ENCODE data around the gene BEGAIN. TPM values are rescaled to one million over a fixed set of nuclear protein-coding genes. Genes with fewer than 3 reads are reported as not detected.

Gene BEGAIN
- total and polyA plus RNA-seq, 4 donors: 0.28 to 2.6 (median 1.00) TPM

- 85 to 92% methylated on average over 18 of the region's 18 CpGs for WGBS, 2 donors
- Histone ChIP-seq H3K4me3 (ENCODE audit: low read length in 2 of 2) (no peak overlapping the region), H3K9me3 (ENCODE audit: control insufficient read depth, low read length) (no peaks in the 10 kb centered on the region), H3K4me1 (ENCODE audit: control insufficient read depth in 1 of 2, insufficient read depth in 2 of 2, low read length in 2 of 2) (no peaks in the 10 kb centered on the region), H3K27ac (ENCODE audit: low read depth in 1 of 2, low read length in 2 of 2) (no peak overlapping the region), H3K27me3 (ENCODE audit: control insufficient read depth in 1 of 2, insufficient read depth in 2 of 2, low read length in 1 of 2) (no peaks in the 10 kb centered on the region), H3K36me3 (ENCODE audit: control insufficient read depth in 1 of 2, insufficient read depth in 2 of 2, low read length in 1 of 2) (no peaks in the 10 kb centered on the region)
- DNase-seq (peak; percentile 37 to 62), ATAC-seq (ENCODE audit: low FRiP score) (no peak)
- intact Hi-C loops (cut with DNase I): no loop called here
These were observed 46.1 kb downstream of the BEGAIN start for GRCh38 chr14:100540926-100541620.

GRCh38 chr14:100540141-100540925 is 46.9 kb downstream of the BEGAIN start:
- 88 to 92% methylated on average over 28 of the region's 28 CpGs for WGBS, 2 donors
- H3K27ac ChIP-seq (ENCODE audit: low read depth in 1 of 2, low read length in 2 of 2): no peak overlapping the region
- no peaks in the 10 kb centered on the region for H3K9me3 ChIP-seq (ENCODE audit: control insufficient read depth, low read length)
- no peaks in the 10 kb centered on the region for H3K4me1 ChIP-seq (ENCODE audit: control insufficient read depth in 1 of 2, insufficient read depth in 2 of 2, low read length in 2 of 2)
- H3K36me3 ChIP-seq (ENCODE audit: control insufficient read depth in 1 of 2, insufficient read depth in 2 of 2, low read length in 1 of 2): no peaks in the 10 kb centered on the region
- H3K4me3 ChIP-seq (ENCODE audit: low read length in 2 of 2): no peak overlapping the region
- H3K27me3 ChIP-seq (ENCODE audit: control insufficient read depth in 1 of 2, insufficient read depth in 2 of 2, low read length in 1 of 2): no peaks in the 10 kb centered on the region
- ATAC-seq (ENCODE audit: low FRiP score) (no peak), DNase-seq (peak; percentile 38 to 67)
- intact Hi-C loops (cut with DNase I): no loop called here

- no peaks in the 10 kb centered on the region for H3K36me3 ChIP-seq (ENCODE audit: control insufficient read depth in 1 of 2, insufficient read depth in 2 of 2, low read length in 1 of 2)
- no peak overlapping the region for H3K27ac ChIP-seq (ENCODE audit: low read depth in 1 of 2, low read length in 2 of 2)
- H3K9me3 ChIP-seq (ENCODE audit: control insufficient read depth, low read length): no peaks in the 10 kb centered on the region
- no peaks in the 10 kb centered on the region for H3K27me3 ChIP-seq (ENCODE audit: control insufficient read depth in 1 of 2, insufficient read depth in 2 of 2, low read length in 1 of 2)
- no peak overlapping the region for H3K4me3 ChIP-seq (ENCODE audit: low read length in 2 of 2)
- intact Hi-C loops (cut with DNase I): no loop called here
- DNase-seq (peak; percentile 29 to 67), ATAC-seq (ENCODE audit: low FRiP score) (no peak)
- no peaks in the 10 kb centered on the region for H3K4me1 ChIP-seq (ENCODE audit: control insufficient read depth in 1 of 2, insufficient read depth in 2 of 2, low read length in 2 of 2)
- WGBS, 2 donors: 89 to 91% methylated on average over 13 of the region's 13 CpGs
These were observed 47.5 kb downstream of the BEGAIN start for GRCh38 chr14:100539766-100540140.

GRCh38 chr14:100539003-100539660 is 48.1 kb downstream of the BEGAIN start:
- H3K4me3 ChIP-seq (ENCODE audit: low read length in 2 of 2): no peak overlapping the region
- H3K9me3 ChIP-seq (ENCODE audit: control insufficient read depth, low read length): no peaks in the 10 kb centered on the region
- no peak overlapping the region for H3K27ac ChIP-seq (ENCODE audit: low read depth in 1 of 2, low read length in 2 of 2)
- DNase-seq: peak in 1 of 2 donors; percentile 35
- intact Hi-C loops (cut with DNase I): no loop called here
- H3K4me1 ChIP-seq (ENCODE audit: control insufficient read depth in 1 of 2, insufficient read depth in 2 of 2, low read length in 2 of 2): no peaks in the 10 kb centered on the region
- H3K27me3 ChIP-seq (ENCODE audit: control insufficient read depth in 1 of 2, insufficient read depth in 2 of 2, low read length in 1 of 2): no peaks in the 10 kb centered on the region
- ATAC-seq (ENCODE audit: low FRiP score): no peak
- H3K36me3 ChIP-seq (ENCODE audit: control insufficient read depth in 1 of 2, insufficient read depth in 2 of 2, low read length in 1 of 2): no peaks in the 10 kb centered on the region
- WGBS, 2 donors: 95% methylated on average over 41 to 42 of the region's 42 CpGs

- DNase-seq: peak; percentile 28 to 72
- ATAC-seq (ENCODE audit: low FRiP score): no peak
- Histone ChIP-seq H3K9me3 (ENCODE audit: control insufficient read depth, low read length) (no peaks in the 10 kb centered on the region), H3K36me3 (ENCODE audit: control insufficient read depth in 1 of 2, insufficient read depth in 2 of 2, low read length in 1 of 2) (no peaks in the 10 kb centered on the region), H3K4me1 (ENCODE audit: control insufficient read depth in 1 of 2, insufficient read depth in 2 of 2, low read length in 2 of 2) (no peaks in the 10 kb centered on the region), H3K27me3 (ENCODE audit: control insufficient read depth in 1 of 2, insufficient read depth in 2 of 2, low read length in 1 of 2) (no peaks in the 10 kb centered on the region), H3K4me3 (ENCODE audit: low read length in 2 of 2) (no peak overlapping the region), H3K27ac (ENCODE audit: low read depth in 1 of 2, low read length in 2 of 2) (no peak overlapping the region)
- 97 to 98% methylated on average over 69 of the region's 69 CpGs for WGBS, 2 donors
- intact Hi-C loops (cut with DNase I): no loop called here
These were observed 48.7 kb downstream of the BEGAIN start for GRCh38 chr14:100538351-100539002.

- Histone ChIP-seq H3K36me3 (ENCODE audit: control insufficient read depth in 1 of 2, insufficient read depth in 2 of 2, low read length in 1 of 2) (no peaks in the 10 kb centered on the region), H3K9me3 (ENCODE audit: control insufficient read depth, low read length) (no peaks in the 10 kb centered on the region), H3K4me1 (ENCODE audit: control insufficient read depth in 1 of 2, insufficient read depth in 2 of 2, low read length in 2 of 2) (no peaks in the 10 kb centered on the region), H3K4me3 (ENCODE audit: low read length in 2 of 2) (no peak overlapping the region), H3K27ac (ENCODE audit: low read depth in 1 of 2, low read length in 2 of 2) (no peak overlapping the region), H3K27me3 (ENCODE audit: control insufficient read depth in 1 of 2, insufficient read depth in 2 of 2, low read length in 1 of 2) (no peaks in the 10 kb centered on the region)
- peak; percentile 34 to 64 for DNase-seq
- ATAC-seq (ENCODE audit: low FRiP score): no peak
- WGBS, 2 donors: 91 to 94% methylated on average over 53 of the region's 53 CpGs
- intact Hi-C loops (cut with DNase I): no loop called here
These were observed 49.5 kb downstream of the BEGAIN start for GRCh38 chr14:100537446-100538350.

GRCh38 chr14:100536721-100537445 is 50.3 kb downstream of the BEGAIN start:
- Histone ChIP-seq H3K36me3 (ENCODE audit: control insufficient read depth in 1 of 2, insufficient read depth in 2 of 2, low read length in 1 of 2) (no peaks in the 10 kb centered on the region), H3K4me1 (ENCODE audit: control insufficient read depth in 1 of 2, insufficient read depth in 2 of 2, low read length in 2 of 2) (no peaks in the 10 kb centered on the region), H3K27me3 (ENCODE audit: control insufficient read depth in 1 of 2, insufficient read depth in 2 of 2, low read length in 1 of 2) (no peaks in the 10 kb centered on the region), H3K4me3 (ENCODE audit: low read length in 2 of 2) (no peak overlapping the region), H3K27ac (ENCODE audit: low read depth in 1 of 2, low read length in 2 of 2) (no peak overlapping the region), H3K9me3 (ENCODE audit: control insufficient read depth, low read length) (no peaks in the 10 kb centered on the region)
- intact Hi-C loops (cut with DNase I): no loop called here
- 90 to 91% methylated on average over 29 of the region's 29 CpGs for WGBS, 2 donors
- ATAC-seq (ENCODE audit: low FRiP score): no peak
- DNase-seq: peak; percentile 24 to 58

Measured in aorta (tissue), 5 donors.